ENCODE data around the gene ERO1A.

- TF ChIP-seq EP300 (IDR thresholded peaks at IDR 0.05; ENCODE audit: low read depth) = no peak
- no peak for TF ChIP-seq CTCF (IDR thresholded peaks at IDR 0.05)
Observed at GRCh38 chr14:52723514-52724359, 28.4 kb upstream of the ERO1A start.

Measured in transverse colon (tissue), 3 donors.